ENCODE results near the gene PDE8A. TPM values are rescaled to one million over a fixed set of nuclear protein-coding genes. Genes with fewer than 3 reads are reported as not detected.

The PDE8A gene
- total RNA-seq, 1 experiment from 2014 or later, result 40.0 TPM

- in situ Hi-C loops (cut with HindIII; ENCODE audit: low pct_unique_long_range_greater_than_20kb, low sequenced_read_pairs) (no loop called here), intact Hi-C loops (cut with micrococcal nuclease; ENCODE audit: unreplicated experiment) (no loop called here)
- no peak for DNase-seq (ENCODE audit: low read depth, low spot score)
- Histone ChIP-seq H3K27me3 (ENCODE audit: control insufficient read depth, insufficient read depth, low read length) (no peaks in the 10 kb centered on the region), H3K27ac (ENCODE audit: low read length) (no peak overlapping the region), H3K4me1 (ENCODE audit: control insufficient read depth, insufficient read depth, low read length) (no peaks in the 10 kb centered on the region), H3K9me3 (ENCODE audit: control insufficient read depth, insufficient read depth, low read depth, low read length) (no peaks in the 10 kb centered on the region; the same call in 1 of the 2 replicates), H3K36me3 (ENCODE audit: control insufficient read depth, insufficient read depth, low read length) (no peaks in the 10 kb centered on the region), H3K4me3 (ENCODE audit: low read depth in 2 of 2, low read length in 2 of 2) (no peak overlapping the region)
- TF ChIP-seq SIN3A (IDR thresholded peaks at IDR 0.05; ENCODE audit: borderline replicate concordance, insufficient read depth, low read depth, low read length) (no peak), POLR2AphosphoS5 (IDR thresholded peaks at IDR 0.05; ENCODE audit: low read depth, low read length) (no peak), TCF7L2 (IDR thresholded peaks at IDR 0.05; ENCODE audit: low read depth, low read length) (no peak), REST (IDR thresholded peaks at IDR 0.05; ENCODE audit: insufficient read depth in 1 of 2, low read depth in 2 of 2, low read length in 1 of 2) (no peak), CTCF (IDR thresholded peaks at IDR 0.05) (no peak)
- ATAC-seq, result no peak
- CTCF ChIA-PET, result interaction anchor here (0.7 to 1.2 kb wide), 4 partner anchors 9 to 16 kb away, joined by 3 to 7 read pairs (median 5); no protein-coding TSS in a partner anchor
- no TSS peak for BruUV-seq (replicated peaks)
- POLR2A ChIA-PET, result interaction anchor here (0.7 kb wide), 1 partner anchor 63 kb away, joined by 3 read pairs; no protein-coding TSS in a partner anchor
These were observed 44.5 kb upstream of the PDE8A start for GRCh38 chr15:84937144-84937543.

GRCh38 chr15:84938726-84939125, 42.9 kb upstream of the PDE8A start:
- ChIA-PET CTCF (no interaction called here), POLR2A (no interaction called here)
- no TSS peak for BruUV-seq (replicated peaks)
- DNase-seq (ENCODE audit: low read depth, low spot score) (no peak), ATAC-seq (no peak)
- no peak overlapping the region for H3K4me3 ChIP-seq (ENCODE audit: low read depth in 2 of 2, low read length in 2 of 2)
- H3K36me3 ChIP-seq (ENCODE audit: control insufficient read depth, insufficient read depth, low read length), result no peaks in the 10 kb centered on the region
- TF ChIP-seq TCF7L2 (IDR thresholded peaks at IDR 0.05; ENCODE audit: low read depth, low read length) (no peak), SIN3A (IDR thresholded peaks at IDR 0.05; ENCODE audit: borderline replicate concordance, insufficient read depth, low read depth, low read length) (no peak), REST (IDR thresholded peaks at IDR 0.05; ENCODE audit: insufficient read depth in 1 of 2, low read depth in 2 of 2, low read length in 1 of 2) (no peak), CTCF (IDR thresholded peaks at IDR 0.05) (no peak), POLR2AphosphoS5 (IDR thresholded peaks at IDR 0.05; ENCODE audit: low read depth, low read length) (no peak)
- H3K4me1 ChIP-seq (ENCODE audit: control insufficient read depth, insufficient read depth, low read length), result no peaks in the 10 kb centered on the region
- no peaks in the 10 kb centered on the region for H3K27me3 ChIP-seq (ENCODE audit: control insufficient read depth, insufficient read depth, low read length)
- no peak overlapping the region for H3K27ac ChIP-seq (ENCODE audit: low read length)
- no peaks in the 10 kb centered on the region; the same call in 1 of the 2 replicates for H3K9me3 ChIP-seq (ENCODE audit: control insufficient read depth, insufficient read depth, low read depth, low read length)
- in situ Hi-C loops (cut with HindIII; ENCODE audit: low pct_unique_long_range_greater_than_20kb, low sequenced_read_pairs), result no loop called here
- intact Hi-C loops (cut with micrococcal nuclease; ENCODE audit: unreplicated experiment), result no loop called here
